K562 (cell line): Measurements from ENCODE around the gene MCM7. TPM values are rescaled to one million over a fixed set of nuclear protein-coding genes. Genes with fewer than 3 reads are reported as not detected.

Experiments
- ARID2 ChIP-seq: fragments of 450-650 bp; IDR thresholded peaks from 2 replicates; pipeline ENCODE4 v1.6.1; 2017; ENCODE audit warnings: antibody characterized with exemption, mild to moderate bottlenecking
- CXXC5 ChIP-seq: fragments of 250-450 bp; sonication (Bioruptor Pico); IDR thresholded peaks from 2 replicates; pipeline ENCODE4 v1.8.0; 2022; ENCODE audit warnings: inconsistent platforms, mild to moderate bottlenecking, moderate library complexity
- FOXK1 ChIP-seq: sonication (generic); formaldehyde crosslinking; IDR thresholded peaks from 2 replicates; pipeline ENCODE4 v1.8.0; 2022; ENCODE audit warnings: missing genetic modification reagents, mild to moderate bottlenecking, borderline replicate concordance
- GTF2E2 ChIP-seq: fragments of 200-800 bp; sonication (Bioruptor generic); IDR thresholded peaks from 2 replicates; pipeline ENCODE4 v1.6.1; 2016; ENCODE audit warnings: missing genetic modification characterization, missing compliant biosample characterization
- KAT2B ChIP-seq: IDR thresholded peaks from one replicate; pipeline ENCODE4 v1.6.1; 2012; ENCODE audit warnings: low read depth, mild to moderate bottlenecking, control low read depth, inconsistent platforms, low read length, moderate library complexity
- NBN ChIP-seq: fragments of 450-650 bp; IDR thresholded peaks from 2 replicates; pipeline ENCODE4 v1.6.1; 2016; ENCODE audit warnings: low read depth, mild to moderate bottlenecking
- NFIC ChIP-seq: fragments of 450-650 bp; IDR thresholded peaks from 2 replicates; pipeline ENCODE4 v1.6.1; 2017; ENCODE audit warnings: mild to moderate bottlenecking, inconsistent platforms
- NFRKB ChIP-seq: fragments of 450-650 bp; IDR thresholded peaks from 2 replicates; pipeline ENCODE4 v1.6.1; 2016; ENCODE audit warnings: low read depth
- OTX1 ChIP-seq: fragments of 450-650 bp; formaldehyde crosslinking; IDR thresholded peaks from 2 replicates; pipeline ENCODE4 v1.4.0; 2022; ENCODE audit warnings: mild to moderate bottlenecking
- POLR2G ChIP-seq: fragments of 200-400 bp; formaldehyde crosslinking; IDR thresholded peaks from 2 replicates; pipeline ENCODE4 v1.6.1; 2017; ENCODE audit warnings: low read depth, mild to moderate bottlenecking, antibody characterized with exemption, low read length, moderate library complexity
- RAD21 ChIP-seq, 2 experiments: fragments of 250-450 bp in 1 of 2; fragments of 450-650 bp in 1 of 2; sonication (Bioruptor Pico) in 1 of 2; formaldehyde crosslinking in 1 of 2; IDR thresholded peaks in 1 of 2; conservative IDR thresholded peaks in 1 of 2; 2 replicates each; pipeline versions ENCODE4 v1.4.0 to v1.8.0; 2020 to 2022; ENCODE audit warnings: mild to moderate bottlenecking in 2 of 2, moderate library complexity in 1 of 2
- RBM14 ChIP-seq: fragments of 200-400 bp; formaldehyde crosslinking; IDR thresholded peaks from 2 replicates; pipeline ENCODE4 v1.6.1; 2018; ENCODE audit warnings: low read depth, mild to moderate bottlenecking, low read length, moderate library complexity, borderline replicate concordance; ENCODE audit not compliant: insufficient read depth
- RBM25 ChIP-seq: fragments of 200-400 bp; formaldehyde crosslinking; IDR thresholded peaks from 2 replicates; pipeline ENCODE4 v1.6.1; 2018; ENCODE audit warnings: low read length, low read depth, moderate library complexity; ENCODE audit not compliant: severe bottlenecking
- SIN3B ChIP-seq: fragments of 450-650 bp; IDR thresholded peaks from 2 replicates; pipeline ENCODE4 v1.6.1; 2017; ENCODE audit warnings: low read depth, mild to moderate bottlenecking, moderate library complexity
- TAF7 ChIP-seq: fragments of 450-650 bp; IDR thresholded peaks from 2 replicates; pipeline ENCODE4 v1.6.1; 2016; ENCODE audit warnings: missing genetic modification characterization, missing compliant biosample characterization
- TEAD1 ChIP-seq, 2 experiments: fragments of 450-650 bp in 1 of 2; sonication (generic) in 1 of 2; formaldehyde crosslinking; IDR thresholded peaks; 2 replicates each; pipeline versions ENCODE4 v1.4.0 to v1.8.0; 2020 to 2022; ENCODE audit warnings: mild to moderate bottlenecking in 2 of 2, missing genetic modification reagents in 1 of 2
- ZNF140 ChIP-seq: fragments of 250-450 bp; sonication (Bioruptor Pico); IDR thresholded peaks from 2 replicates; pipeline ENCODE4 v1.8.0; 2021; ENCODE audit warnings: moderate library complexity, mild to moderate bottlenecking, inconsistent platforms
- ZNF324 ChIP-seq: fragments of 250-450 bp; sonication (Bioruptor Pico); IDR thresholded peaks from 2 replicates; pipeline ENCODE4 v1.4.0; 2020; ENCODE audit warnings: mild to moderate bottlenecking
- ZNF785 ChIP-seq: fragments of 250-450 bp; sonication (Bioruptor Pico); IDR thresholded peaks from 2 replicates; pipeline ENCODE4 v1.4.0; 2020; ENCODE audit warnings: mild to moderate bottlenecking
- polyA plus RNA-seq, 8 experiments: library from polyadenylated mRNA; depleted of rRNA in 4 of 8; stranded (reverse) in 5 of 8; unstranded in 3 of 8; fragments of >200 nt; fragmentation: Nextera tagmentation in 2 of 8; fragmentation: Illumina TruSeq in 1 of 8; extraction: Ambion mirVana in 2 of 8; extraction: Trizol in 1 of 8; gene quantifications; 2 replicates each; pipeline versions ENCODE4 v1.2.1 to v1.2.3, GENCODE V29; 2011 to 2014; ENCODE audit warnings: inconsistent platforms in 1 of 8, missing spikeins in 1 of 8
- total RNA-seq, 7 experiments: library from RNA; depleted of rRNA in 6 of 7; stranded (reverse); fragments of >200 nt in 6 of 7; fragmentation: Illumina TruSeq in 2 of 7; extraction: Trizol in 2 of 7; gene quantifications; 2 replicates each; pipeline versions ENCODE4 v1.2.1 to v1.2.3, GENCODE V29; 2011 to 2021; ENCODE audit warnings: low replicate concordance in 1 of 7
- TF ChIP-seq, protein P1 (sequence below): fragments of 250-450 bp; sonication (Bioruptor Pico); IDR thresholded peaks from 2 replicates; pipeline ENCODE4 v1.4.0; 2020; ENCODE audit warnings: mild to moderate bottlenecking
- TF ChIP-seq, protein P2 (sequence below): sonication (generic); formaldehyde crosslinking; IDR thresholded peaks from 2 replicates; pipeline ENCODE4 v1.8.0; 2023; ENCODE audit warnings: missing genetic modification reagents, mild to moderate bottlenecking, borderline replicate concordance
- TF ChIP-seq, protein P3 (sequence below): fragments of 250-450 bp; sonication (Bioruptor Pico); IDR thresholded peaks from 2 replicates; pipeline ENCODE4 v1.8.0; 2021; ENCODE audit warnings: borderline replicate concordance, mild to moderate bottlenecking, moderate library complexity; ENCODE audit not compliant: poor library complexity, severe bottlenecking

The MCM7 gene
- total and polyA plus RNA-seq, 9 of the 15 experiments (the other 6 are each of a cell fraction or from before 2014, with no cell fraction given), result 329 to 856 (median 437) TPM

DNA sequence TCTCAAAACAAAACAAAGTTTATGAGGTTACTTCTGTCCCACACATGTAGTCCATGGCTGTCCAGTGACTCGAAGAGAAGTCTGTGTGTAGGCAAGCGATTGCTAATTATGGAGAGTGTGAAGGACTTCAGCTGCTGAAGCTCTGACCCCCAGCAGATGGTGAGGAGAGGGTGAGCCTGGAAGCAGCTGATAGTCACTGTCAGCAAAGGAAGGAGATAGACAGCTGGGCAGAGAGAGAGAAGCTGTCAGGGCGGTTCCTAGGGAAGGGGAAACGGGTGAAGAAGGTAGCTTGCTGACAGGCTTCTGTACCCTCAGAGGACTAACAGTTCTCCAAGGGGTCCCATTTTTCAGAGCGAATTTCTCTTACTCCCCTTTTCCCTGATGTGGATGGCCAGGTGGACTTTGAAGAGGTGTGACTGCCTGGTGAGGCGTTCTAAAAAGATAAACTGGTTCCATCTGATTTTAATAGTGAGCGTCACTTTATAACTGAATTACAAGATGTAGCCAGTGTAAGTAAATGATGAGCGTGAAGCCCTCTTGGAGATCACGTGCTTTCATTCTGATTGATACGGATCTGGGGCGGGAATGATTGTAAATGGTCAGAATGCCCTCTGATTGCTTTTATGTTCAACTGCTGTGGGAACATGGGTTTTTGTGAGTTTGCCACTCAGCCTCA, 39.5 kb downstream of the MCM7 start (continued):
- TF ChIP-seq, protein P1, sequence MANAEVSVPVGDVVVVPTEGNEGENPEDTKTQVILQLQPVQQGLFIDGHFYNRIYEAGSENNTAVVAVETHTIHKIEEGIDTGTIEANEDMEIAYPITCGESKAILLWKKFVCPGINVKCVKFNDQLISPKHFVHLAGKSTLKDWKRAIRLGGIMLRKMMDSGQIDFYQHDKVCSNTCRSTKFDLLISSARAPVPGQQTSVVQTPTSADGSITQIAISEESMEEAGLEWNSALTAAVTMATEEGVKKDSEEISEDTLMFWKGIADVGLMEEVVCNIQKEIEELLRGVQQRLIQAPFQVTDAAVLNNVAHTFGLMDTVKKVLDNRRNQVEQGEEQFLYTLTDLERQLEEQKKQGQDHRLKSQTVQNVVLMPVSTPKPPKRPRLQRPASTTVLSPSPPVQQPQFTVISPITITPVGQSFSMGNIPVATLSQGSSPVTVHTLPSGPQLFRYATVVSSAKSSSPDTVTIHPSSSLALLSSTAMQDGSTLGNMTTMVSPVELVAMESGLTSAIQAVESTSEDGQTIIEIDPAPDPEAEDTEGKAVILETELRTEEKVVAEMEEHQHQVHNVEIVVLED (CRISPR knock-in tag), result no peak
- no peak for TF ChIP-seq RBM14
- TF ChIP-seq TAF7, result no peak
- TF ChIP-seq ZNF140 (CRISPR knock-in tag), result no peak
- no peak for TF ChIP-seq ZNF785 (CRISPR knock-in tag)
- no peak for TF ChIP-seq NBN
- no peak for TF ChIP-seq RAD21 (CRISPR knock-in tag; conservative IDR thresholded peaks at IDR 0.05 in 1 of 2, IDR thresholded peaks at IDR 0.05 in 1 of 2)
- no peak for TF ChIP-seq TEAD1 (CRISPR knock-in tag; IDR thresholded peaks at IDR 0.05)
- no peak for TF ChIP-seq RBM25
- no peak for TF ChIP-seq ZNF324 (CRISPR knock-in tag)
- no peak for TF ChIP-seq GTF2E2
- TF ChIP-seq NFIC, result peak; percentile 87
- TF ChIP-seq KAT2B, result no peak
- TF ChIP-seq, protein P2, sequence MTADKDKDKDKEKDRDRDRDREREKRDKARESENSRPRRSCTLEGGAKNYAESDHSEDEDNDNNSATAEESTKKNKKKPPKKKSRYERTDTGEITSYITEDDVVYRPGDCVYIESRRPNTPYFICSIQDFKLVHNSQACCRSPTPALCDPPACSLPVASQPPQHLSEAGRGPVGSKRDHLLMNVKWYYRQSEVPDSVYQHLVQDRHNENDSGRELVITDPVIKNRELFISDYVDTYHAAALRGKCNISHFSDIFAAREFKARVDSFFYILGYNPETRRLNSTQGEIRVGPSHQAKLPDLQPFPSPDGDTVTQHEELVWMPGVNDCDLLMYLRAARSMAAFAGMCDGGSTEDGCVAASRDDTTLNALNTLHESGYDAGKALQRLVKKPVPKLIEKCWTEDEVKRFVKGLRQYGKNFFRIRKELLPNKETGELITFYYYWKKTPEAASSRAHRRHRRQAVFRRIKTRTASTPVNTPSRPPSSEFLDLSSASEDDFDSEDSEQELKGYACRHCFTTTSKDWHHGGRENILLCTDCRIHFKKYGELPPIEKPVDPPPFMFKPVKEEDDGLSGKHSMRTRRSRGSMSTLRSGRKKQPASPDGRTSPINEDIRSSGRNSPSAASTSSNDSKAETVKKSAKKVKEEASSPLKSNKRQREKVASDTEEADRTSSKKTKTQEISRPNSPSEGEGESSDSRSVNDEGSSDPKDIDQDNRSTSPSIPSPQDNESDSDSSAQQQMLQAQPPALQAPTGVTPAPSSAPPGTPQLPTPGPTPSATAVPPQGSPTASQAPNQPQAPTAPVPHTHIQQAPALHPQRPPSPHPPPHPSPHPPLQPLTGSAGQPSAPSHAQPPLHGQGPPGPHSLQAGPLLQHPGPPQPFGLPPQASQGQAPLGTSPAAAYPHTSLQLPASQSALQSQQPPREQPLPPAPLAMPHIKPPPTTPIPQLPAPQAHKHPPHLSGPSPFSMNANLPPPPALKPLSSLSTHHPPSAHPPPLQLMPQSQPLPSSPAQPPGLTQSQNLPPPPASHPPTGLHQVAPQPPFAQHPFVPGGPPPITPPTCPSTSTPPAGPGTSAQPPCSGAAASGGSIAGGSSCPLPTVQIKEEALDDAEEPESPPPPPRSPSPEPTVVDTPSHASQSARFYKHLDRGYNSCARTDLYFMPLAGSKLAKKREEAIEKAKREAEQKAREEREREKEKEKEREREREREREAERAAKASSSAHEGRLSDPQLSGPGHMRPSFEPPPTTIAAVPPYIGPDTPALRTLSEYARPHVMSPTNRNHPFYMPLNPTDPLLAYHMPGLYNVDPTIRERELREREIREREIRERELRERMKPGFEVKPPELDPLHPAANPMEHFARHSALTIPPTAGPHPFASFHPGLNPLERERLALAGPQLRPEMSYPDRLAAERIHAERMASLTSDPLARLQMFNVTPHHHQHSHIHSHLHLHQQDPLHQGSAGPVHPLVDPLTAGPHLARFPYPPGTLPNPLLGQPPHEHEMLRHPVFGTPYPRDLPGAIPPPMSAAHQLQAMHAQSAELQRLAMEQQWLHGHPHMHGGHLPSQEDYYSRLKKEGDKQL (CRISPR knock-in tag), result no peak
- no peak for TF ChIP-seq CXXC5
- TF ChIP-seq NFRKB, result no peak
- TF ChIP-seq, protein P3, sequence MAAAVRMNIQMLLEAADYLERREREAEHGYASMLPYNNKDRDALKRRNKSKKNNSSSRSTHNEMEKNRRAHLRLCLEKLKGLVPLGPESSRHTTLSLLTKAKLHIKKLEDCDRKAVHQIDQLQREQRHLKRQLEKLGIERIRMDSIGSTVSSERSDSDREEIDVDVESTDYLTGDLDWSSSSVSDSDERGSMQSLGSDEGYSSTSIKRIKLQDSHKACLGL (CRISPR knock-in tag), result no peak
- no peak for TF ChIP-seq POLR2G
- no peak for TF ChIP-seq FOXK1
- TF ChIP-seq ARID2, result no peak
- no peak for TF ChIP-seq OTX1 (CRISPR knock-in tag)
- no peak for TF ChIP-seq SIN3B
